Esophagus muscularis mucosa (tissue), 3 donors: ENCODE measurements around the gene MGARP.
"Not testable (repeated sequence)": the region's sequence is repeated elsewhere in the genome, so short reads cannot be mapped to it uniquely, and the experiment has no call there.

Experiments used
- CTCF ChIP-seq, 3 experiments: fragments of 200-600 bp in 2 of 3; fragments of 450-650 bp in 1 of 3; sonication (generic) in 2 of 3; IDR thresholded peaks; one replicate each; pipeline ENCODE4 v1.5.1; 2017 to 2019; ENCODE audit warnings: antibody characterized with exemption in 3 of 3, mild to moderate bottlenecking in 2 of 3, moderate library complexity in 1 of 3
- POLR2A ChIP-seq: fragments of 450-650 bp; IDR thresholded peaks from one replicate; pipeline ENCODE4 v1.6.1; 2017; ENCODE audit warnings: antibody characterized with exemption, moderate library complexity, mild to moderate bottlenecking, low read depth

GRCh38 chr4:139322541-139322940, 42.5 kb upstream of the MGARP start:
- not testable (repeated sequence) for TF ChIP-seq CTCF (IDR thresholded peaks at IDR 0.05); POLR2A
